Activated T-cell treated with anti-CD3 and anti-CD28 coated beads, Interleukin-2, amount 50 U/mL, for 4 hours (primary cell): Measurements from ENCODE around the gene TBKBP1. TPM values are rescaled to one million over a fixed set of nuclear protein-coding genes. Genes with fewer than 3 reads are reported as not detected.
"Not testable (repeated sequence)": the region's sequence is repeated elsewhere in the genome, so short reads cannot be mapped to it uniquely, and the experiment has no call there.

Experiments
- ATAC-seq, 2 donors: fragments of 200-7000 bp; cut with Tn5 transposase; one replicate each; pipeline ENCODE4 v1.10.0; 2021
- DNase-seq: peaks from one replicate; pipeline ENCODE4 v3.0.0-alpha.2; 2020
- H3K27me3 Mint-ChIP-seq: one replicate; pipeline ENCODE4 v1.8.0; 2021; ENCODE audit warnings: low read depth, mixed read lengths
- H3K36me3 Mint-ChIP-seq: one replicate; pipeline ENCODE4 v1.8.0; 2022; ENCODE audit warnings: mixed read lengths; ENCODE audit not compliant: insufficient read depth
- H3K4me1 Mint-ChIP-seq: one replicate; pipeline ENCODE4 v1.8.0; 2021; ENCODE audit warnings: low read depth, mixed read lengths
- H3K4me3 Mint-ChIP-seq: one replicate; pipeline ENCODE4 v1.8.0; 2021; ENCODE audit warnings: mild to moderate bottlenecking, moderate library complexity, mixed read lengths
- H3K9me3 Mint-ChIP-seq: one replicate; pipeline ENCODE4 v1.8.0; 2021; ENCODE audit warnings: mixed read lengths
- total RNA-seq, 3 donors: library from RNA; stranded (reverse); gene quantifications; one replicate each; pipeline ENCODE4 v1.2.1, GENCODE V29; 2021

Gene TBKBP1
- total RNA-seq, 3 donors from 2014 or later: 24.4 to 34.7 (median 24.6) TPM

DNA sequence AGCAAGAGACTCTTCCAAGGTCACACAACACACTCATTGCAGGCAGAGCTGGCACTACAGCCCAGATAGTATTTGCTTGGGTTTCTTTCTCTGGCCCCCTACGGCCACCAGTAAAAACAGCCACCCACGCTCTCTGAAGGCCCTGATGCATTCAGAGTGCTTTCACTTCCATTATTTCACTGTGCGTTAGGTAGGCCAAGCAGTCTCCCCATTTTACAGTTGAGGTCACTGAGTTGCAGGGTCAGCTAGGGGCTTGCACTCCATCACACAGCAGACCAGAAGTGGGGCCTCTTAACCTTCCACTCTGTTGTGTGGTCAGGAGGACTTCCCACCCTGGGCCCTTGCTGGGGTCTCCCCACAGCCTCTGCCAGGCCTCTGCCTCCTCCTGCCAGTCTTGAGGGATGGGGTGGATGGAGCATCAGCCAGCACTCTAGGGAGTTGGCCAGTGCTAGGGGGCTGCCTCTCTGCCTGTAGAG lies 41.6 kb downstream of the TBKBP1 start:
- ATAC-seq (no peak), DNase-seq (no peak)
- Mint-ChIP-seq H3K36me3 (peaks cover 38% of the 10 kb centered on the region), H3K9me3 (no peaks in the 10 kb centered on the region), H3K4me3 (peak overlapping the region; percentile 97), H3K4me1 (peaks cover 57% of the 10 kb centered on the region), H3K27me3 (no peaks in the 10 kb centered on the region)

DNA sequence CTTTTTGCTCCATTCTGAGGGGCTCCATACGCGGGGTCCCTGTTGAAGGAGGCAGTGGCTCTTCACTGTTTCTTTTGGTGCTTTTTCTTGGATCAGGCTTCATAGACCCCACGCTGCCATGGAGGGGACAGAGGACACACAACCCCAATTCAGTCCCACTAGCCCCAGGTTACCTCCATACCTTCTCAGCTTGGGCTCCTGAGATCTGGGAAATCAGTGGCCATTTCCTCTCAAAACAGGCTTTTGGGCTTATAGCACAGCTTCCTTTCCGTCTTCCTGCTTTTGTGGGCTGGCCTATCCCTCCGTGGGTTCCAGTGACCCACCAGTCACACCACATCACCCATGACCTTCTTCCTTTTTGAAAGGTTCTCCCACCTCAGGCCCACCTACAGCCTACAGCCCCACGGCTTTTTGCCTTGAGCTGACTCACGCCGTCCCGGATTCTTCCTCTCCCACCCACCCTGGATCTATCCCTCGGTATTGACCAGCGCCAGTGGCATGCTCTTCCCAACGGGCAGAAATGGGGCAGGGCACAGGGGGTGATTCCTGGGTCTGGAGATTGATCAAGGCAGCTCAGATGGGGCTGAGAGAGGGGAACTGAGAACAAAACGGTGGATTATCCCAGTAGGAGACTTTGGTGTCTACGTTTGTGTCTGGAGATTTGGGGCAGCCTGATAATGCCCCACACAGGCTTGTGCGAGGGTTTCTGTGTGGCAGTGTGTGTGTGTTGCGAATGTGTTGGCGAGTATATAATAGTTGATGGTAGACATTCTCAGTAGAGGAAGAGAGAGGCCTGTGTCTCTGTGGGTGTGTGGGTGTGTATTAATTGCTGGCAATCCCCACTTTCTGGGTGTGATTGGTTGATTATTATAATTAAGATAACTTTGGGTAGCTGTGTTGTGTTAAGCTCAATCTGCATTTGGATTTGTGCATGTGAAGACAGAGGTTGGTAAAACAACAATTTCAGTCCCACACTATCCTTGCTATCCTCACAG lies 42.8 kb downstream of the TBKBP1 start:
- DNase-seq: no peak
- no peaks in the 10 kb centered on the region for H3K27me3 Mint-ChIP-seq
- ATAC-seq: no peak
- H3K9me3 Mint-ChIP-seq: no peaks in the 10 kb centered on the region
- peaks cover 58% of the 10 kb centered on the region for H3K4me1 Mint-ChIP-seq
- H3K36me3 Mint-ChIP-seq: peaks cover 47% of the 10 kb centered on the region
- H3K4me3 Mint-ChIP-seq: peak overlapping the region; percentile 97

DNA sequence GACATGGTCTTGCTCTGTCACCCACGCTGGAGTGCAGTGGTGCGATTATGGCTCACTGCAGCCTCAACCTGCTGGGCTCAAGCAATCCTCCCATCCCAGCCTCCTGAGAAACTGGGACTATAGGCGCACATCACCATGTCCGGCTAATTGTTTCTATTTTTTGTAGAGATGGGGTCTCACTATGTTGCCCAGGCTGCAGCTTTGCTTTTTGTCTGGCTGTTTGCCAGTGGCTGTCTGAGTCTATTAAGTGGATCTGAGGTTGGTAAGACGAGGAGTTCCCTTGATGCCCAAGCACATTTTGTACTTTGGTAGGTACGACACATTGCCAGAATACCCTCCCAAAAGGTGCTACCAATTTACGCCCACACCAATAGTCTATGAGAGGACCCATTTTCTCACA lies 44.2 kb downstream of the TBKBP1 start:
- DNase-seq (no peak), ATAC-seq (no peak)
- Mint-ChIP-seq H3K9me3 (no peaks in the 10 kb centered on the region), H3K4me3 (peak overlapping the region; percentile 42), H3K27me3 (no peaks in the 10 kb centered on the region), H3K36me3 (peaks cover 49% of the 10 kb centered on the region), H3K4me1 (peaks cover 58% of the 10 kb centered on the region)

DNA sequence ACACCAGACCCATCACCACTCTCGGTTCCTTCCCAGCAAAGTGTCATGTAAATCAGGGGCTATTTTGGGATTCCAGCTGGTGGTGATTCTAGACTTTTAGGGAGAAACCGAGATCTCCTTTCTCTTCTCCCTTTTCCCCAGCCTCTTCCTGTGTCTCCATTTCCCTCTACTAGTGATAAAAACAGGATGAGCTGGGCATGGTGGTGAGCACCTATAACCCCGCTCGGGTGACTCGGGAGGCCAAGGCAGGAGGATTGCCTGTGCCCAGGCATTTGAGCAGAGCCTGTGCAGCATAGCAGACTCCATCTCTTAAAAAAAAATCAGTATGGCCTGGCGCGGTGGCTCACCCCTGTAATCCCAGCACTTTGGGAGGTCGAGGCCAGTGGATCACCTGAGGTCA lies 45.2 kb downstream of the TBKBP1 start:
- DNase-seq (no peak), ATAC-seq (no peak)
- peaks cover 50% of the 10 kb centered on the region for H3K36me3 Mint-ChIP-seq
- H3K9me3 Mint-ChIP-seq: no peaks in the 10 kb centered on the region
- no peaks in the 10 kb centered on the region for H3K27me3 Mint-ChIP-seq
- peaks cover 60% of the 10 kb centered on the region for H3K4me1 Mint-ChIP-seq
- H3K4me3 Mint-ChIP-seq: peak overlapping the region; percentile 59

DNA sequence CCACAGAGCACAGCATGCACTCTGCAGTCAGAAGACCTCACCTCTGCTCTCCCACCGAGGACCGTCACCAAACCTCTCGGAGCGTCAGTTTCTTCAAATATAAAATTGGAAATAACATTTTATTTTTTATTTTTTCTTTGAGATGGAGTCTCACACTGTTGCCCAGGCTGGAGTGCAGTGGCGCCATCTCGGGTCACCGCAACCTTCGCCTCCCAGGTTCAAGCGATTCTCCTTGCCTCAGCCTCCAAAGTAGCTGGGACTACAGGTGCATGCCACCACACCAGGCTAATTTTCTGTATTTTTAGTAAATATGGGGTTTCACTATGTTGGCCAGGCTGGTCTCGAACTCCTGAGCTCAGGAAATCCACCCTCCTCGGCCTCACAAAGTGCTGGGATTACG lies 46.0 kb downstream of the TBKBP1 start:
- Mint-ChIP-seq H3K4me1 (peaks cover 58% of the 10 kb centered on the region), H3K36me3 (peaks cover 47% of the 10 kb centered on the region)
- ATAC-seq, H3K9me3 Mint-ChIP-seq, H3K4me3 Mint-ChIP-seq, H3K27me3 Mint-ChIP-seq, DNase-seq: not testable (repeated sequence)

DNA sequence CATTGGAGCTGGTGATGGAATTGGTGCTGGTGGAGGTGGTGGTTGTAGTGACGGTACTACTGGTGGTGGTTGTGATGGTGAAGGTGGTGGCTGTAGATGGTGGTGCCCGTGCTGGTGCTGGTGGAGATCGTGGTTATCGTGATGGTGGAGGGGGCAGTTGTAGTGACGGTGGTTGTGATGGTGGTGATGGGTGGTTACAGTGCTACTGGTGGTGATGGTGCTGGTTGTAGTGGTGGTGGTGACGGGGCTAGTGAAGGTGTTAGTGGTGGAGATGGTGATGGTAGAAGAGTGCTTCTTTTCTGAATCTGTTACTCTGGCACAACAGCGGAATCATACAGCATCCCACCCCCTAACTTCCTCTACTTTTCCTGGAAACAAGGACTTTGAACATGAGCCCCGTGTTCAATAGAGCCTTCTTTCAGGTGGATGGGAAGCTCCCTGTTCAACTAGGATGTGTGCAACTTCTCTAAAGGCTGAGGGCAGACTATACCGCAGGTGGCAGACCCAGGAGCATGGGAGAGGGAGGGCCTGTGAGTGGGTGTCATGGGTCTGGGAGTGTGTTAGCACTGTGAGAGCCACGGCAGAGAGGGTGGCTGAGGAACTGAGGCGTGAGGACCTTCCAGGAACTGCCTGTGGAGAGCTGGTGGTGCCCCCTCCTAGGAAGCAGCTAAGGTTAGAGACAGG lies 47.3 kb downstream of the TBKBP1 start:
- Mint-ChIP-seq H3K36me3 (peaks cover 47% of the 10 kb centered on the region), H3K27me3 (no peaks in the 10 kb centered on the region), H3K4me3 (peak overlapping the region; percentile 35), H3K9me3 (no peaks in the 10 kb centered on the region), H3K4me1 (peaks cover 48% of the 10 kb centered on the region)
- DNase-seq (no peak), ATAC-seq (peak; percentile 35 to 46)

DNA sequence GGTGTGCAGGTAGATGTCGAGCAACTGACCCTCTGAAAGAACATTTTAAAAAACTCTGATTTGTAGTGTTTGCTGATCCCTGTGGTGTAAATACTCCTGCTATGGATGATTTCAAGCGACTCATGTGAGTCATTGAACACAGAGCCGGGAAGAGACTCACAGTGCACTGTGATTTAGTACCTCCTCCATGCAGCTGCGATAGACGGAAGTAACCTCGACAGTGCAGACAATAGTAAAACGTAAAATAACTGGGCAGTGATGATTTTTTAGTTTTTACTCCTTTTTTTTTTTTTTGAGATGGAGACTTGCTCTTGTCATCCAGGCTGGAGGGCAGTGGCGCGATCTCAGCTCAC lies 47.8 kb downstream of the TBKBP1 start:
- Mint-ChIP-seq H3K4me3 (peak overlapping the region; percentile 35), H3K4me1 (peaks cover 43% of the 10 kb centered on the region), H3K9me3 (no peaks in the 10 kb centered on the region), H3K27me3 (no peaks in the 10 kb centered on the region), H3K36me3 (peaks cover 43% of the 10 kb centered on the region)
- peak in 1 of 2 donors; percentile 25 for ATAC-seq
- DNase-seq: no peak

DNA sequence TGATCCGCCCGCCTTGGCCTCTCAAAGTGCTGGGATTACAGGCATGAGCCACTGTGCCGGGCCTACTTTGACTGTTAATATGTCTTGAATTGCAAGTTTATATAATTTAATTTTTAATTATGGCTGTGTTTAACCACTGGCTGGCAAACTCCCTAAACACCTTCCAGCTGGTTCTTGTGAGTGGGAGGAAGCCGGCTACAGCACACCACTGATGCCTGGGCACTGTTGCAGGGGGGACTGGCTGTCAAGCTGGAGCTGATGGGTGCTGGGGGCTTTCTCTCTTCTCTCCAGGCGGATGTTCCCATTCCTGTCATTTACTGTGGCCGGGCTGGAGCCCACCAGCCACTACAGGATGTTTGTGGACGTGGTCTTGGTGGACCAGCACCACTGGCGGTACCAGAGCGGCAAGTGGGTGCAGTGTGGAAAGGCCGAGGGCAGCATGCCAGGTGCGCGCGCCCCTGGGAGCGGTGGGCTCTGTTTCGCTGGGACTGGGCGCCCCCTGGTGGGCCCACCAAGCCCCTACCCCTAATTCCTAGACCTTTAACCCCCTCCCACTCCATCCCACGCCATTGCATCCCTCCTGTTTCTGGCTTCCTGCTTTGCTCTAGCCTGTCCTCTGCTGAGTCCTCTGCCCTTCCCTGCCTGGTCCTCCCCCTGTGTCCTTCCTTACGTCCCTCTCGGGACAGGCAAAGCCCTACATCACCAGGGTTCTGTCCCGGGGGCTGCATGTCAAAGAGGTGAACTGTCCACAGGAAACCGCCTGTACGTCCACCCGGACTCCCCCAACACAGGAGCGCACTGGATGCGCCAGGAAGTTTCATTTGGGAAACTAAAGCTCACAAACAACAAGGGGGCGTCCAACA lies 48.6 kb downstream of the TBKBP1 start:
- H3K27me3 Mint-ChIP-seq: no peaks in the 10 kb centered on the region
- H3K4me1 Mint-ChIP-seq: peaks cover 36% of the 10 kb centered on the region
- no peaks in the 10 kb centered on the region for H3K9me3 Mint-ChIP-seq
- DNase-seq (peak; percentile 45), ATAC-seq (peak; percentile 50 to 56)
- peaks cover 35% of the 10 kb centered on the region for H3K36me3 Mint-ChIP-seq
- H3K4me3 Mint-ChIP-seq: peak overlapping the region; percentile 50

DNA sequence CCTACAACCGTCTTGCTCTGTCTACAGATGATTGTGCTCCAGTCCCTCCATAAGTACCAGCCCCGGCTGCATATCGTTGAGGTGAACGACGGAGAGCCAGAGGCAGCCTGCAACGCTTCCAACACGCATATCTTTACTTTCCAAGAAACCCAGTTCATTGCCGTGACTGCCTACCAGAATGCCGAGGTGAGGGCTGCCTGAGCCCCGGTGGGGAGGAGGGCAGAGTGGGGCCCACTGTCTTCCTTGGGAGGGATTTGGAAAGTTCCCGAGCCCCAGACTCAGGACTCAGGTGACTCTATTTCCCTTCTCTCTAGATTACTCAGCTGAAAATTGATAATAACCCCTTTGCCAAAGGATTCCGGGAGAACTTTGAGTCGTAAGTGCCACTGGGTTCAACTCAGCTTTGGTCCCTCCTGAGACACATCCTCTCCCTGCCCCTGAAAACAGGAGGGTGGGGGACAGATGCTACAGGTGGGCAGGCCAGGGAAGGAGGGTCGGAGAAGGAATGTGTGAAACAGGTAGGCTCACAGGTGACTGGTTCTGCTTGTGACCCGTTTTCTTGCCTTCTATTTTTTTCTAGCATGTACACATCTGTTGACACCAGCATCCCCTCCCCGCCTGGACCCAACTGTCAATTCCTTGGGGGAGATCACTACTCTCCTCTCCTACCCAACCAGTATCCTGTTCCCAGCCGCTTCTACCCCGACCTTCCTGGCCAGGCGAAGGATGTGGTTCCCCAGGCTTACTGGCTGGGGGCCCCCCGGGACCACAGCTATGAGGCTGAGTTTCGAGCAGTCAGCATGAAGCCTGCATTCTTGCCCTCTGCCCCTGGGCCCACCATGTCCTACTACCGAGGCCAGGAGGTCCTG lies 50.4 kb downstream of the TBKBP1 start:
- no peak for DNase-seq

DNA sequence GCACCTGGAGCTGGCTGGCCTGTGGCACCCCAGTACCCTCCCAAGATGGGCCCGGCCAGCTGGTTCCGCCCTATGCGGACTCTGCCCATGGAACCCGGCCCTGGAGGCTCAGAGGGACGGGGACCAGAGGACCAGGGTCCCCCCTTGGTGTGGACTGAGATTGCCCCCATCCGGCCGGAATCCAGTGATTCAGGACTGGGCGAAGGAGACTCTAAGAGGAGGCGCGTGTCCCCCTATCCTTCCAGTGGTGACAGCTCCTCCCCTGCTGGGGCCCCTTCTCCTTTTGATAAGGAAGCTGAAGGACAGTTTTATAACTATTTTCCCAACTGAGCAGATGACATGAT lies 51.0 kb downstream of the TBKBP1 start:
- peaks cover 35% of the 10 kb centered on the region for H3K36me3 Mint-ChIP-seq
- ATAC-seq: no peak
- H3K4me1 Mint-ChIP-seq: peaks cover 28% of the 10 kb centered on the region
- H3K9me3 Mint-ChIP-seq: no peaks in the 10 kb centered on the region
- no peaks in the 10 kb centered on the region for H3K27me3 Mint-ChIP-seq
- H3K4me3 Mint-ChIP-seq: no peak overlapping the region
- DNase-seq: no peak

More for the DNA sequence above, 50.4 kb downstream of the TBKBP1 start:
- ATAC-seq: no peak
- peaks cover 28% of the 10 kb centered on the region for H3K4me1 Mint-ChIP-seq
- no peaks in the 10 kb centered on the region for H3K27me3 Mint-ChIP-seq
- H3K4me3 Mint-ChIP-seq: no peak overlapping the region
- H3K9me3 Mint-ChIP-seq: no peaks in the 10 kb centered on the region
- H3K36me3 Mint-ChIP-seq: peaks cover 34% of the 10 kb centered on the region

DNA sequence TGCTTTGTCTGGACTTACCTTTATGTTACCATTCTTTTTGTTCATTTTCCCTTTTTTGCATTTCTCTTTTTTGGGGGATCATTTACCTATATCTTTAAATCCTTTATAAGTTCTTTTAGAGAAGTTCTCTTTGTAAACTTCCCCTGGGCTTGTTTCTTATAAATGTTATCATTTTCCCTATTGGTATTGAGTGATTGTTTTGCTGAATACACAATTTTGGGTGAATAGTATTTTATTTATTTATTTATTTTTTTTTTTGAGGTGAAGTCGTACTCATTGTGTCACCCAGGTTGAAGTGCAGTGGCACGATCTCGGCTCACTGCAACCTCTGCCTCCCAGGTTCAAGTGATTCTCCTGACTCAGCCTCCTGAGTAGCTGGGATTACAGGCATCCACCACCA lies 57.5 kb downstream of the TBKBP1 start:
- H3K4me3 Mint-ChIP-seq: no peak overlapping the region
- no peak for ATAC-seq
- H3K9me3 Mint-ChIP-seq: no peaks in the 10 kb centered on the region
- DNase-seq: no peak
- peaks cover 6% of the 10 kb centered on the region for H3K36me3 Mint-ChIP-seq
- H3K27me3 Mint-ChIP-seq: peaks cover 2% of the 10 kb centered on the region
- peaks cover 4% of the 10 kb centered on the region for H3K4me1 Mint-ChIP-seq

DNA sequence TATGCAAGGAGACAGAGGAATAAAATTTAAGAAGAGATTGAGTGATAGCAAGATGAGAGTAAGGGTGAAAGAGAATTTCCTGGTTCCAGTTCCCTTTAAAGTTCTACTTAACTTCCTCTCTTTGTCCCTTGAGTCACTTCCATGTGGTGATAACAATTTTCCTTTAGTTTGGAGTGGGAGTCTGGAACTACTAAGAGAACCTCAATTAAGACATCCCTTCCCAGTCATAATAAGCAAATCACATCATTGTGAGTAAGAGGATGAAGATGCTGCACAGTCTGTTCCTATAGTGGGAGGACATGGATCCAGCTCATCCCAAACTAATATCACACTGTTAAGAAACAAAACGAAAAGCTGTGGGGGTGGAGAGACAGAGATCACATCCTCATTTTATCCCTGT lies 63.4 kb downstream of the TBKBP1 start:
- Mint-ChIP-seq H3K27me3 (peaks cover 5% of the 10 kb centered on the region), H3K36me3 (peaks cover 2% of the 10 kb centered on the region), H3K4me3 (no peak overlapping the region), H3K9me3 (peaks cover 9% of the 10 kb centered on the region), H3K4me1 (no peaks in the 10 kb centered on the region)
- DNase-seq (no peak), ATAC-seq (no peak)

DNA sequence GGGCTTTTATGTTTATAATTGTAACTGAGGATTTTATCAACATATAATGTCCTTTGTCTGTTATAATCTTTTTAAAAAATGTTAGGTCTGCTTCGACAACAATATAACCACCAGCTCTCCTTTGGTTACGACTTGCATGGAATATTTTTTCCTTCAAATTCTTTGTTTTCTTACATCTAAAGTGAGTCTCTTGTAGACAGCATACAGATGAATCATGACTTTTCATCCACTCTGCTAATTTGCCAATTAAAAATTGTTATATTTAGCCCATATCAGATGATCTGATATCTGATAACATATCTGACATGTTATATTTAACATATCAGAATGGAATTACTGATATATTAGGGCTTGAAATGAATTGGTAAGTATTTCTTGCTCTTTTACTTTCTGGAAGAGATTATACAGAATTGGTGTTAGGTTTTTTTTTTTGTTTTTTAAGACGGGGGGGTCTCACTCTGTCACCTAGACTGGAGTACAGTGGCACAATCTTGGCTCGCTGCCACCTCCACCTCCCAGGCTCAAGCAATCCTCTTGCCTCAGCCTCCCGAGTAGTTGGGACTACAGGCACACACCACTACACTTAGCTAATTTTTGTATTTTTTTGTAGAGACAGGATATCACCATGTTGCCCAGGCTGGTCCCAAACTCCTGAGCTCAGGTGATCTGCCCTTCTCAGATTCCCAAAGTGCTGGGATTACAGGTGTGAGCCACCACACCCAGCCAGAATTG lies 66.6 kb downstream of the TBKBP1 start:
- H3K4me3 Mint-ChIP-seq: no peak overlapping the region
- H3K36me3 Mint-ChIP-seq: no peaks in the 10 kb centered on the region
- peaks cover 14% of the 10 kb centered on the region for H3K9me3 Mint-ChIP-seq
- no peak for ATAC-seq
- H3K27me3 Mint-ChIP-seq: peaks cover 4% of the 10 kb centered on the region
- peaks cover 17% of the 10 kb centered on the region for H3K4me1 Mint-ChIP-seq
- no peak for DNase-seq
